GM18867 (cell line): ENCODE measurements around the gene TBC1D3.
"Not testable (repeated sequence)": the region's sequence is repeated elsewhere in the genome, so short reads cannot be mapped to it uniquely, and the experiment has no call there.

Experiments
- ATAC-seq: cut with Tn5 transposase; IDR thresholded peaks from one replicate; pipeline ENCODE4 v1.9.1; 2021; ENCODE audit warnings: mild to moderate bottlenecking, moderate library complexity; ENCODE audit not compliant: unreplicated experiment

The TBC1D3 gene

DNA sequence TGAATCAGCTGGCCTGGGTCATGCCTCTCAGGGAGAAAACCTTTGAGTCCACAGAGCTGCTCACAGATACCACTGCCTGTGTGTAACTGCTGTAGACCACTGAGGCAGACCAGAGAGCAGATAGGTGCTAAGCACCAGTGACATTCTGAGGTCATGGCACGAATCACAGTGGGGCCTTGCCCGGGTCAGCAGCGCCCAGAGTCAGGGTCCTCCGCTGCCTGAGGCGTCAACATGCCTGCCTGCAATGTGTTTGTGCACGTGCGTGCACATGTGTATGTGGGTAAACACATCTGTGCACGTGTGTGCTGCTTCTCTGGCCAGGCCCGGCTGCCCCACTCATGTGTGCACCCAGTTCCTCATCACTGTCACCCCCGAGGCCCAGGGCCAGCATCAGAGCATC is at the start of gene TBC1D3:
Gene TBC1D3, minus strand, starts transcription at position 101 of the 400 bp plus-strand sequence. CDS start 1,526 bp downstream, outside the sequence.
- ATAC-seq = not testable (repeated sequence)

DNA sequence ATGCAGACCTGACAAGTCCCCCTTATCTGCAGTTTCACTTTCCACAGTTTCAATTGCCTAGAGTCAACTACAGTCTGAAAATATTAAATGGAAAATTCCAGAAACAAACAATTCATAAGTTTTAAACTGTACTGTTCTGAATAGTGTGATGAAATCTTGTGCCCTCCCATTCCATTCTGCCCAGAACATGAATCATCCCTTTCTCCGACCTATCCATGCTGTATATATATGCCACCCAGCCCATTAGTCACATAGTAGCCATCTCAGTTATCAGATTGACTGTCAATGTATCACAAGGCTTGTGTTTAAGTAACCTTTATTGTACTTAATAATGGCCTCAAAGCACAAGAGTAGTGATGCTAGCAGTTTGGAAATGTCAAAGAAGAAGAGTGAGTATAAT is 40.4 kb upstream of the TBC1D3 start:
- not testable (repeated sequence) for ATAC-seq

DNA sequence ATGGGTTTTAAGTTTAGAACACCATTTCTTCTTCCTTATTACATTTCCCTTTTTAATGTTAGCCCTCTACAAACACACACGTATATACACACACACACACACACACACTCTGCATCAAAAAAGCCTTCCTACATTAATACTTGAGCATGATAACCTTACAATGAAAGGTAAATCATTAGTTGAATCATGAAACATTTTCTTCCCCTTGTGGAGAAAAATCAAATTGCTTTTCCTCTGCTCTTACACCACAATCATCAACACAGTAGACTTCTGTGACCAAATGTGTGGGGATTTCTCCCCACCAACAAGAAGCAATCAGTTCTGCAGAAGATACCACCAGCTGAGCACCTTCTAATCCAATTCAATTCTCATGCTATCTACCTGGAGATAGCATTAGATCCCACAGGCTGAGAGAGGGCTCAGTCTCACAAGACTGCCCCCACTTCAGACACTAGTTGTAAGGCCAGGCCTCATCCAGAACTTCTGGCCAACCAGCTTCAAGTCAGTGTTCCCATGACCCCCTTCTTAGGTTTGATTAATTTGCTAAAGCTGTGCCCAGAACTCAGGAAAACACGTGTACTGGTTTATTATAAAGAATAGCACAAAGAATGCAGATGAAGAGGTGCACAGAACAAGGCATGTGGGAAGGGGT is 33.6 kb upstream of the TBC1D3 start:
- ATAC-seq = not testable (repeated sequence)

DNA sequence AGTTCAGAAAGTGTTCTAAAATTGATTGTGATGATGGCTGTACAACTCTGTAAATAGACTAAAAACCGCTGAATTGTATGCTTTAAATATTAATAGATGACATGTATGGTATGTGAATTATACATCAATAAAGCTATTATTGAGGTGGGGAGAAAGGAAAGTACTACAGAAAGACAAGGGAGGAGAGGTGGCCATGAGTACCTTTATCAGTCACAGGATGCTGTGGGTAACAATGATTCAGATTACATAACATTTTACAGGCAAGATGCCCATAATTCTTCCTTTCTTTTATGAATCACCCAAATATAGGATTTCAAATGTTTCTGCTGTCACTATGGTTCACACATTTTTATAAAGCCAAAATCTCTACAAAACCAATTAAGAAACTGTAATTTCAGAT is 28.5 kb upstream of the TBC1D3 start:
- ATAC-seq = not testable (repeated sequence)

DNA sequence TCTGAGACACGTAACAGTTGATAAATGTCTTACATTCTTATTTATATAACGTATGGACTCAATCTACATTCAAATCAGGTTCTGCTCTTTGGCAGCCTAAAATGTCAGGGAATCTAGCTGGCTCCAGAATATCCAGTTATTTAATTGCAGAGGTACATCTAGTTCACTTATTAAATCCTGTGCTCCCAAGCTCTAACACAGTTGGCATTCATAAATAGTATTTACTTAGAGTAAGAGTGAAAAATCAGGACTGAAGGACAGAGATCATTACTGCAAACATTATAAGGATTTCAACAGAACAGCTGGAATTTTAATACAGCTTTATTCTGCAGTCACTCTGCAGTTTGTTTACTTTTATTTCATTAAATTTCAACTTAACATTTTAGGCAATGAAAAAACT is 7.9 kb upstream of the TBC1D3 start:
- ATAC-seq = not testable (repeated sequence)

DNA sequence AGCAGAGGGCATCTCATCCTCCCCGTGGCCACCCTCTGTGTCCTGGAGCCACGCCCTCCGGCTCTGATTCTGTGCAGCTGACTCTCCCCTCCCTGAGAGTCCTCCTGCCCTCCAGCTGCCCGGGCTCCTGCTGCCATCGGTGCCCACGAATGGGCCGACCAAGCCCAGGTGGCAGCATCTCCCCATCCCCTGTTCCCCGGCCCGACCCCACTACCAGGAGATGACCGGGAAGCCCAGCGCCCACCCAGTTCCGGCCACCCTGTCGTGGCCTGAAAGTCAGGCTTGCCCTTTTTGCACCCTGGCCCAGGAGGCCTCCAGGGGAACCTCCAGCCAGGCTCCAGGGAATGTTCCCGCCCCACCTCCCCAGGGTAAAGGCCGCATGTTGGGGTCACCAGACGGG is 57.5 kb downstream of the TBC1D3 start:
- ATAC-seq = not testable (repeated sequence)
